HG03196 (cell line): Measurements from ENCODE around the gene MIA3.
"Not testable (repeated sequence)": the region's sequence is repeated elsewhere in the genome, so short reads cannot be mapped to it uniquely, and the experiment has no call there.

ENCODE experiments used
- ATAC-seq: cut with Tn5 transposase; IDR thresholded peaks from one replicate; pipeline ENCODE4 v1.9.1; 2021; ENCODE audit not compliant: unreplicated experiment

The MIA3 gene

GRCh38 chr1:222618001-222618879 lies at the start of gene MIA3:
MIA3 (plus strand) TSS chr1:222618097; CDS start chr1:222618111, 14 bp downstream.
- ATAC-seq = peak; percentile 71

- no peak for ATAC-seq
Observed at GRCh38 chr1:222570837-222571236, 47.1 kb upstream of the MIA3 start.

GRCh38 chr1:222579316-222579715 lies 38.6 kb upstream of the MIA3 start:
- no peak for ATAC-seq

GRCh38 chr1:222582099-222582774 lies 35.7 kb upstream of the MIA3 start:
- peak; percentile 61 for ATAC-seq

GRCh38 chr1:222583079-222583478 lies 34.8 kb upstream of the MIA3 start:
- peak; percentile 96 for ATAC-seq

- ATAC-seq = no peak
Observed at GRCh38 chr1:222586842-222587241, 31.1 kb upstream of the MIA3 start.

- no peak for ATAC-seq
Observed at GRCh38 chr1:222588135-222588534, 29.8 kb upstream of the MIA3 start.

GRCh38 chr1:222589462-222590302 lies 28.2 kb upstream of the MIA3 start, which contains the start of gene TAF1A:
TAF1A (minus strand) TSS chr1:222589933.
- peak; percentile 99 for ATAC-seq

GRCh38 chr1:222592171-222592570 lies 25.7 kb upstream of the MIA3 start:
- no peak for ATAC-seq

GRCh38 chr1:222594789-222595188 lies 23.1 kb upstream of the MIA3 start:
- no peak for ATAC-seq

- no peak for ATAC-seq
Observed at GRCh38 chr1:222596696-222597095, 21.2 kb upstream of the MIA3 start.

GRCh38 chr1:222600281-222600680 lies 17.6 kb upstream of the MIA3 start:
- ATAC-seq = no peak

GRCh38 chr1:222601257-222601656 lies 16.6 kb upstream of the MIA3 start:
- ATAC-seq = no peak

- no peak for ATAC-seq
Observed at GRCh38 chr1:222606757-222607156, 11.1 kb upstream of the MIA3 start.

GRCh38 chr1:222609111-222609510 lies 8.8 kb upstream of the MIA3 start:
- ATAC-seq = not testable (repeated sequence)

- ATAC-seq = no peak
Observed at GRCh38 chr1:222610728-222611127, 7.2 kb upstream of the MIA3 start.

GRCh38 chr1:222613627-222614026 lies 4.3 kb upstream of the MIA3 start:
- no peak for ATAC-seq

GRCh38 chr1:222616525-222616924 lies 1.4 kb upstream of the MIA3 start:
- ATAC-seq = no peak

GRCh38 chr1:222617367-222617951 lies 438 bp upstream of the MIA3 start:
- ATAC-seq = peak; percentile 83

GRCh38 chr1:222618880-222619596 lies 1.1 kb downstream of the MIA3 start:
- no peak for ATAC-seq
